Psoas muscle (tissue), 8 donors: Measurements from ENCODE around the gene XRN1. TPM values are rescaled to one million over a fixed set of nuclear protein-coding genes. Genes with fewer than 3 reads are reported as not detected.
"Not testable (repeated sequence)": the region's sequence is repeated elsewhere in the genome, so short reads cannot be mapped to it uniquely, and the experiment has no call there.

ENCODE experiments used
- ATAC-seq, 4 donors: fragments of 200-7000 bp; cut with Tn5 transposase; one replicate each; pipeline ENCODE4 v1.9.1; 2020; ENCODE audit warnings: moderate library complexity in 3 of 4, mild to moderate bottlenecking in 2 of 4
- DNase-seq, 2 donors: peaks; one replicate each; pipeline ENCODE4 v3.0.0-alpha.2; 2020
- H3K27ac ChIP-seq: fragments of 200-600 bp; one replicate; pipeline ENCODE4 v1.8.0; 2022
- H3K27me3 ChIP-seq, 3 donors: fragments of 200-600 bp in 1 of 3; one replicate each; pipeline versions ENCODE4 v1.6.1 to v1.8.0; 2013 to 2022; ENCODE audit warnings: low read length in 2 of 3, mild to moderate bottlenecking in 2 of 3, moderate library complexity in 1 of 3; ENCODE audit not compliant: insufficient read depth in 3 of 3
- H3K36me3 ChIP-seq, 2 donors: fragments of 200-600 bp in 1 of 2; one replicate each; pipeline versions ENCODE4 v1.6.1 to v1.8.0; 2013 to 2022; ENCODE audit warnings: low read depth in 1 of 2, mild to moderate bottlenecking in 1 of 2, moderate library complexity in 1 of 2; ENCODE audit not compliant: insufficient read depth in 1 of 2
- H3K4me1 ChIP-seq: fragments of 200-600 bp; one replicate; pipeline ENCODE4 v1.8.0; 2022
- H3K4me3 ChIP-seq: fragments of 200-600 bp; one replicate; pipeline ENCODE4 v1.8.0; 2022; ENCODE audit warnings: mild to moderate bottlenecking
- H3K9me3 ChIP-seq: fragments of 200-600 bp; one replicate; pipeline ENCODE4 v1.8.0; 2022
- WGBS, 3 donors: extraction: QIAGEN DNeasy Blood & Tissue Kit; methylation state at CpG; one replicate each; pipeline versions ENCODE4 v1.1.6 to v1.1.7; 2013; 5-methylcytosine and 5-hydroxymethylcytosine counted together
- intact Hi-C, 2 donors: fragments of 100-400 bp; cut with DNase I; formaldehyde crosslinking; loops; one replicate each; pipeline versions ENCODE4 v1.11.0 to v1.14.2; 2022
- polyA plus RNA-seq, 3 donors: library from polyadenylated mRNA; stranded (reverse); fragments of 200-250 nt; gene quantifications; one replicate each; pipeline ENCODE4 v1.2.3, GENCODE V29; 2013
- total RNA-seq, 4 donors: library from RNA; stranded (reverse); fragmentation: NEBNext Ultra II Directional in 2 of 4; extraction: Animal tissue kit (Norgen Biotek cat#: 25700) in 2 of 4; gene quantifications; one replicate each; pipeline versions ENCODE4 v1.2.1 to v1.2.4, GENCODE V29; 2021 to 2023
- TF ChIP-seq, protein P1 (sequence below): fragments of 200-600 bp; IDR thresholded peaks from one replicate; pipeline ENCODE4 v1.8.0; 2022; ENCODE audit warnings: antibody characterized with exemption
- donor health status: healthy with polysubstance abuse.
- donor health status: DM: no; HTN: no; CAD: no; lungs with moderate emphysema.
- donor health status: Bipolar disorder and iron deficiency.
- donor health status: healthy.
- donor health status: DM: yes; HTN: yes; CAD: no.
- donor health status: DM: no; HTN: no; CAD: no.
- donor health status: DM: no; HTN: no; CAD: no.
- donor health status: DM: yes; HTN: yes; CAD: no.

The XRN1 gene
- total and polyA plus RNA-seq, 7 donors = 3.8 to 46.1 (median 26.7) TPM

GRCh38 chr3:142359367-142359766, 88.5 kb downstream of the XRN1 start:
- DNase-seq (no peak), ATAC-seq (no peak)
- Histone ChIP-seq H3K27me3 (no peaks in the 10 kb centered on the region), H3K4me1 (no peaks in the 10 kb centered on the region), H3K9me3 (no peaks in the 10 kb centered on the region), H3K4me3 (no peak overlapping the region), H3K36me3 (peaks cover 7 to 97% of the 10 kb centered on the region in 2 donors), H3K27ac (no peak overlapping the region)
- WGBS, 3 donors = 95 to 96% (median 95%) methylated on average over 2 of the region's 2 CpGs
- TF ChIP-seq, protein P1, sequence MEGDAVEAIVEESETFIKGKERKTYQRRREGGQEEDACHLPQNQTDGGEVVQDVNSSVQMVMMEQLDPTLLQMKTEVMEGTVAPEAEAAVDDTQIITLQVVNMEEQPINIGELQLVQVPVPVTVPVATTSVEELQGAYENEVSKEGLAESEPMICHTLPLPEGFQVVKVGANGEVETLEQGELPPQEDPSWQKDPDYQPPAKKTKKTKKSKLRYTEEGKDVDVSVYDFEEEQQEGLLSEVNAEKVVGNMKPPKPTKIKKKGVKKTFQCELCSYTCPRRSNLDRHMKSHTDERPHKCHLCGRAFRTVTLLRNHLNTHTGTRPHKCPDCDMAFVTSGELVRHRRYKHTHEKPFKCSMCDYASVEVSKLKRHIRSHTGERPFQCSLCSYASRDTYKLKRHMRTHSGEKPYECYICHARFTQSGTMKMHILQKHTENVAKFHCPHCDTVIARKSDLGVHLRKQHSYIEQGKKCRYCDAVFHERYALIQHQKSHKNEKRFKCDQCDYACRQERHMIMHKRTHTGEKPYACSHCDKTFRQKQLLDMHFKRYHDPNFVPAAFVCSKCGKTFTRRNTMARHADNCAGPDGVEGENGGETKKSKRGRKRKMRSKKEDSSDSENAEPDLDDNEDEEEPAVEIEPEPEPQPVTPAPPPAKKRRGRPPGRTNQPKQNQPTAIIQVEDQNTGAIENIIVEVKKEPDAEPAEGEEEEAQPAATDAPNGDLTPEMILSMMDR = no peak
- intact Hi-C loops = loop anchor here (5.0 to 10.0 kb wide), 3 partner anchors 43 to 175 kb away; no protein-coding TSS in a partner anchor

- Histone ChIP-seq H3K27me3 (no peaks in the 10 kb centered on the region), H3K9me3 (no peaks in the 10 kb centered on the region), H3K36me3 (peaks cover 10 to 99% of the 10 kb centered on the region in 2 donors), H3K4me1 (no peaks in the 10 kb centered on the region), H3K27ac (no peak overlapping the region), H3K4me3 (no peak overlapping the region)
- no peak for ATAC-seq
- TF ChIP-seq, protein P1 = no peak
- no peak for DNase-seq
- intact Hi-C loops = loop anchor here (5.0 to 10.0 kb wide), 3 partner anchors 45 to 178 kb away; no protein-coding TSS in a partner anchor
- WGBS, 3 donors = 95 to 97% (median 95%) methylated on average over 3 of the region's 3 CpGs
Measured at GRCh38 chr3:142356818-142357217, 91.0 kb downstream of the XRN1 start.

GRCh38 chr3:142355692-142356091, 92.1 kb downstream of the XRN1 start:
- Histone ChIP-seq H3K27me3 (no peaks in the 10 kb centered on the region), H3K4me1 (no peaks in the 10 kb centered on the region), H3K36me3 (peaks cover 10 to 100% of the 10 kb centered on the region in 2 donors), H3K4me3 (no peak overlapping the region), H3K9me3 (no peaks in the 10 kb centered on the region), H3K27ac (no peak overlapping the region)
- 95 to 98% (median 97%) methylated on average over 3 of the region's 3 CpGs for whole genome bisulfite sequencing, 3 donors
- no peak for ATAC-seq
- TF ChIP-seq, protein P1 = no peak
- DNase-seq = no peak
- intact Hi-C loops = loop anchor here (5.0 to 10.0 kb wide), 3 partner anchors 47 to 179 kb away; no protein-coding TSS in a partner anchor

- Histone ChIP-seq H3K27me3 (no peaks in the 10 kb centered on the region), H3K36me3 (peaks cover 10 to 100% of the 10 kb centered on the region in 2 donors), H3K4me3 (no peak overlapping the region), H3K4me1 (no peaks in the 10 kb centered on the region), H3K9me3 (no peaks in the 10 kb centered on the region), H3K27ac (no peak overlapping the region)
- intact Hi-C loops = loop anchor here (10.0 kb wide), 2 partner anchors 51 to 181 kb away; no protein-coding TSS in a partner anchor
- DNase-seq (no peak), ATAC-seq (no peak)
- TF ChIP-seq, protein P1 = no peak
- 97 to 99% (median 97%) methylated on average over 5 of the region's 5 CpGs for WGBS, 3 donors
Measured at GRCh38 chr3:142354076-142354475, 93.8 kb downstream of the XRN1 start.

DNA sequence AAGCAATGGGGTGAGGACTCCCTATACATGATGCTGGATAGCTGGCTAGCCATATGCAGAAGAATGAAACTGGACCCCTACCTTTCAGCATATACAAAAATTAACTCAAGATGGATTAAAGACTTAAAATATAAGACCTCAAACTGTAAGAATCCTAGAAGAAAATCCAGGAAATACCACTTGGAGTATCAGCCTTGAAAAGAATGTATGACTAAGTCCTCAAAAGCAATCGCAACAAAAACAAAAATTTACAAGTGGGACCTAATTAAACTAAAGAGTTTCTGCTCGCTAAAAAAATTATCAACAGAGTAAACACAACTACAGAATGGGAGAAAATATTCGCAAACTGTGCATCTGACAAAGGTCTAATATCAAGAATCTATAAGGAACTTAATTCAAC, 94.3 kb downstream of the XRN1 start:
- DNase-seq (no peak), ATAC-seq (no peak)
- H3K27ac ChIP-seq = no peak overlapping the region
- peaks cover 10 to 100% of the 10 kb centered on the region in 2 donors for H3K36me3 ChIP-seq
- no peak overlapping the region for H3K4me3 ChIP-seq
- intact Hi-C loops = loop anchor here (10.0 kb wide), 2 partner anchors 51 to 181 kb away; no protein-coding TSS in a partner anchor
- no peaks in the 10 kb centered on the region for H3K27me3 ChIP-seq
- WGBS, 3 donors = 95 to 99% (median 97%) methylated on average over 3 of the region's 3 CpGs
- no peaks in the 10 kb centered on the region for H3K9me3 ChIP-seq
- TF ChIP-seq, protein P1 = no peak
- H3K4me1 ChIP-seq = no peaks in the 10 kb centered on the region

- H3K36me3 ChIP-seq = peaks cover 10 to 100% of the 10 kb centered on the region in 2 donors
- DNase-seq, H3K27ac ChIP-seq, H3K9me3 ChIP-seq, ATAC-seq, H3K27me3 ChIP-seq, H3K4me3 ChIP-seq, H3K4me1 ChIP-seq: not testable (repeated sequence)
- intact Hi-C loops = loop anchor here (10.0 kb wide), 2 partner anchors 52 to 182 kb away; no protein-coding TSS in a partner anchor
- 92 to 95% (median 94%) methylated on average over 3 of the region's 3 CpGs for WGBS, 3 donors
Measured at GRCh38 chr3:142352698-142353097, 95.1 kb downstream of the XRN1 start.
